Measurements from ENCODE around the gene AFF3. TPM values are rescaled to one million over a fixed set of nuclear protein-coding genes. Genes with fewer than 3 reads are reported as not detected.

AFF3 gene
- total RNA-seq, 1 experiment from 2014 or later: 0.05 TPM

- H3K4me1 Mint-ChIP-seq (ENCODE audit: low read depth, unreplicated experiment): no peaks in the 10 kb centered on the region
- no TSS peak for BruUV-seq (replicated peaks)
- no peaks in the 10 kb centered on the region for H3K9me3 Mint-ChIP-seq (ENCODE audit: unreplicated experiment)
- H3K27me3 Mint-ChIP-seq (ENCODE audit: insufficient read depth, unreplicated experiment): peaks cover 10% of the 10 kb centered on the region
- Histone ChIP-seq H3K9me3 (no peaks in the 10 kb centered on the region), H3K4me3 (ENCODE audit: low read depth, low read length) (no peak overlapping the region), H3K36me3 (ENCODE audit: control insufficient read depth, insufficient read depth, low read length) (no peaks in the 10 kb centered on the region), H3K4me1 (no peaks in the 10 kb centered on the region), H3K27me3 (replicated peaks; ENCODE audit: control insufficient read depth, insufficient read depth, low read length) (no peaks in the 10 kb centered on the region)
- intact Hi-C loops (cut with micrococcal nuclease; ENCODE audit: unreplicated experiment): no loop called here
- no peak for DNase-seq
- no peak overlapping the region for H3K4me3 Mint-ChIP-seq (ENCODE audit: unreplicated experiment)
- ChIA-PET CTCF (no interaction called here), POLR2A (no interaction called here)
- no peak overlapping the region for H3K27ac Mint-ChIP-seq (ENCODE audit: unreplicated experiment)
- TF ChIP-seq CTCF (IDR thresholded peaks at IDR 0.05; ENCODE audit: insufficient read depth in 1 of 2, low read depth in 1 of 2, low read length in 1 of 2, severe bottlenecking in 1 of 2, unreplicated experiment in 1 of 2): no peak
- no peaks in the 10 kb centered on the region for H3K36me3 Mint-ChIP-seq (ENCODE audit: insufficient read depth, unreplicated experiment)
These were observed 281.5 kb downstream of the AFF3 start for GRCh38 chr2:99860720-99861375.

- intact Hi-C loops (cut with micrococcal nuclease; ENCODE audit: unreplicated experiment): no loop called here
- TF ChIP-seq CTCF (IDR thresholded peaks at IDR 0.05; ENCODE audit: insufficient read depth in 1 of 2, low read depth in 1 of 2, low read length in 1 of 2, severe bottlenecking in 1 of 2, unreplicated experiment in 1 of 2): no peak
- Mint-ChIP-seq H3K36me3 (ENCODE audit: insufficient read depth, unreplicated experiment) (no peaks in the 10 kb centered on the region), H3K4me3 (ENCODE audit: unreplicated experiment) (no peak overlapping the region), H3K9me3 (ENCODE audit: unreplicated experiment) (no peaks in the 10 kb centered on the region), H3K27ac (ENCODE audit: unreplicated experiment) (no peak overlapping the region), H3K27me3 (ENCODE audit: insufficient read depth, unreplicated experiment) (peaks cover 3% of the 10 kb centered on the region), H3K4me1 (ENCODE audit: low read depth, unreplicated experiment) (no peaks in the 10 kb centered on the region)
- Histone ChIP-seq H3K27me3 (replicated peaks; ENCODE audit: control insufficient read depth, insufficient read depth, low read length) (no peaks in the 10 kb centered on the region), H3K36me3 (ENCODE audit: control insufficient read depth, insufficient read depth, low read length) (no peaks in the 10 kb centered on the region), H3K9me3 (no peaks in the 10 kb centered on the region), H3K4me3 (ENCODE audit: low read depth, low read length) (no peak overlapping the region), H3K4me1 (no peaks in the 10 kb centered on the region)
- no peak for DNase-seq
- no TSS peak for BruUV-seq (replicated peaks)
- CTCF ChIA-PET: no interaction called here
- POLR2A ChIA-PET: no interaction called here
These were observed 283.3 kb downstream of the AFF3 start for GRCh38 chr2:99858951-99859596.

- intact Hi-C loops (cut with micrococcal nuclease; ENCODE audit: unreplicated experiment): no loop called here
- H3K4me3 ChIP-seq (ENCODE audit: low read depth, low read length): no peak overlapping the region
- Mint-ChIP-seq H3K27ac (ENCODE audit: unreplicated experiment) (no peak overlapping the region), H3K36me3 (ENCODE audit: insufficient read depth, unreplicated experiment) (no peaks in the 10 kb centered on the region), H3K27me3 (ENCODE audit: insufficient read depth, unreplicated experiment) (peaks cover 3% of the 10 kb centered on the region), H3K4me1 (ENCODE audit: low read depth, unreplicated experiment) (no peaks in the 10 kb centered on the region), H3K4me3 (ENCODE audit: unreplicated experiment) (no peak overlapping the region), H3K9me3 (ENCODE audit: unreplicated experiment) (no peaks in the 10 kb centered on the region)
- POLR2A ChIA-PET: no interaction called here
- no peaks in the 10 kb centered on the region for H3K27me3 ChIP-seq (replicated peaks; ENCODE audit: control insufficient read depth, insufficient read depth, low read length)
- no peak for DNase-seq
- CTCF ChIA-PET: no interaction called here
- TF ChIP-seq CTCF (IDR thresholded peaks at IDR 0.05; ENCODE audit: insufficient read depth in 1 of 2, low read depth in 1 of 2, low read length in 1 of 2, severe bottlenecking in 1 of 2, unreplicated experiment in 1 of 2): no peak
- no peaks in the 10 kb centered on the region for H3K4me1 ChIP-seq
- no peaks in the 10 kb centered on the region for H3K36me3 ChIP-seq (ENCODE audit: control insufficient read depth, insufficient read depth, low read length)
- no peaks in the 10 kb centered on the region for H3K9me3 ChIP-seq
- BruUV-seq (replicated peaks): no TSS peak
These were observed 284.4 kb downstream of the AFF3 start for GRCh38 chr2:99857867-99858444.
